Measurements from ENCODE around the gene MYL4. TPM values are rescaled to one million over a fixed set of nuclear protein-coding genes. Genes with fewer than 3 reads are reported as not detected.

The MYL4 gene
- total and polyA plus RNA-seq, 10 of the 15 experiments (the other 5 are each of a cell fraction or from before 2014, with no cell fraction given): 0.23 to 1.6 (median 0.58) TPM; not detected in 3

DNA sequence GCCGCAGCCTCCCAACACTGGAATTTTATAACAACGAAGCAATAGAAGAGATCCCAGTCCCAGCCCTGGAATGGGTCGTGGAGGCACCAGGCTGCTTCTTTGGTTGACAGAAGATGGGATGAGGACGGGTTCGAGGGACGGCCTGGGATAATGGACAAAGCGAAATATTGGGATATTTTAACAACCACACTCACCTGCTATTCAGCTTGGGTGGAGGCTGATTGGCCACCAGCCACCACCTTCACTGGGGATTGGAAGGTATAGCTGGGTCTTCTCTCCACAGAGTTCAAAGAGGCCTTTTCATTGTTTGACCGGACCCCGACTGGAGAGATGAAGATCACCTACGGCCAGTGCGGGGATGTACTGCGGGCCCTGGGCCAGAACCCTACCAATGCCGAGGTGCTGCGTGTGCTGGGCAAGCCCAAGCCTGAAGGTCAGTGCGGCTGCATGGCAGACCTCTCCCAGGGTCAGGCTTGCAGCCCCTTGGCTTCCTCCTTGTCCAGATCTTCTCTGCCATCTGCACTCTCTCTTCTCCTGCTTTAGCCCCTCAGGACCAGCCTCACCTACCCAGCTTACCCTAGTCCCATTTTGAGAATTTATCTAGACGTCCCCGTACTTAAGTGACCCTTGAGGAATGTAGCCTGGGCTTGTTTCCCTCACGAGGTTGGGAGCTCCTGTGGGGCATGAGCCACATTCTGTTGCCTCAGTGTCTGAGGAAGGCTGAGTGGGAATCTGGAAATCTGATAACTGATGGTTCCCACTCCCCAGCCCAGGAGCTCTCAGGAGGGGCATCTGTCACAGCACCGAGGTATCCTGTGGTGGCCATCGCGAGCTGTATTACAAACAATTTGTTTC, 10.7 kb downstream of the MYL4 start:
- Histone ChIP-seq H3K9me3 (replicated peaks; ENCODE audit: control insufficient read depth, insufficient read depth, low read length) (no peaks in the 10 kb centered on the region; the same call in 2 of the 3 replicates), H3K27me3 (replicated peaks in 1 of 2; ENCODE audit: control insufficient read depth in 2 of 2, insufficient read depth in 2 of 2, low read length in 1 of 2) (no peaks in the 10 kb centered on the region), H2AFZ (ENCODE audit: control insufficient read depth, low read depth, low read length) (no peak overlapping the region; the same call in 1 of the 2 replicates), H3K9ac (ENCODE audit: control insufficient read depth, insufficient read depth, low read length) (no peak overlapping the region), H3K36me3 (ENCODE audit: control insufficient read depth in 2 of 2, insufficient read depth in 2 of 2, low read length in 1 of 2) (no peaks in the 10 kb centered on the region), H3K79me2 (ENCODE audit: control insufficient read depth, insufficient read depth, low read length) (no peaks in the 10 kb centered on the region), H3K4me3 (no peak overlapping the region), H4K20me1 (ENCODE audit: control insufficient read depth, insufficient read depth) (no peaks in the 10 kb centered on the region), H3K4me1 (ENCODE audit: control insufficient read depth, insufficient read depth, low read length) (peaks cover 9% of the 10 kb centered on the region), H3K27ac (ENCODE audit: control insufficient read depth, insufficient read depth) (no peak overlapping the region), H3K4me2 (ENCODE audit: control insufficient read depth, insufficient read depth) (no peak overlapping the region)
- WGBS (ENCODE audit: insufficient coverage, insufficient replicate concordance, low lambda C conversion rate, missing lambda C conversion rate): 80% methylated on average over 21 of the region's 21 CpGs
- DNase-seq (ENCODE audit: low read depth, low spot score) (no peak), ATAC-seq (no peak), FAIRE-seq (no peak)
- in situ Hi-C loops (cut with MboI) (no loop called here), intact Hi-C loops (cut with micrococcal nuclease; ENCODE audit: unreplicated experiment) (no loop called here)
- ChIA-PET POLR2A (interaction anchor here (1.8 kb wide), 1 partner anchor 12 kb away, joined by 6 read pairs; no protein-coding TSS in a partner anchor), RAD21 (ENCODE audit: unreplicated experiment) (interaction anchor here (1.1 to 2.5 kb wide), 3 partner anchors 9 to 13 kb away, joined by 3 to 13 read pairs (median 10); no protein-coding TSS in a partner anchor), CTCF (interaction anchor here (1.1 to 2.8 kb wide), 4 partner anchors 10 to 103 kb away, joined by 3 to 20 read pairs (median 4); partner anchors contain the start of gene EFCAB13), SMC1A (ENCODE audit: uncharacterized antibody, unreplicated experiment) (interaction anchor here (0.9 to 4.8 kb wide), 9 partner anchors 10 to 445 kb away, joined by 3 to 46 read pairs (median 4); partner anchors contain the start of genes CDC27 and MYL4)
- BruUV-seq (replicated peaks): no TSS peak
- no peak for TF ChIP-seq SRF (IDR thresholded peaks at IDR 0.05; ENCODE audit: low read depth in 2 of 2, low read length in 2 of 2)
- TF ChIP-seq PML (IDR thresholded peaks at IDR 0.05; ENCODE audit: low read length): no peak
- TF ChIP-seq CEBPB (IDR thresholded peaks at IDR 0.05; ENCODE audit: borderline replicate concordance in 1 of 2, low read depth in 2 of 2, low read length in 2 of 2): no peak
- no peak for TF ChIP-seq ZNF384 (IDR thresholded peaks at IDR 0.05; ENCODE audit: borderline replicate concordance, low read depth, low read length)
- no peak for TF ChIP-seq TAF1 (IDR thresholded peaks at IDR 0.05; ENCODE audit: borderline replicate concordance, low read depth, low read length)
- TF ChIP-seq, protein P1, sequence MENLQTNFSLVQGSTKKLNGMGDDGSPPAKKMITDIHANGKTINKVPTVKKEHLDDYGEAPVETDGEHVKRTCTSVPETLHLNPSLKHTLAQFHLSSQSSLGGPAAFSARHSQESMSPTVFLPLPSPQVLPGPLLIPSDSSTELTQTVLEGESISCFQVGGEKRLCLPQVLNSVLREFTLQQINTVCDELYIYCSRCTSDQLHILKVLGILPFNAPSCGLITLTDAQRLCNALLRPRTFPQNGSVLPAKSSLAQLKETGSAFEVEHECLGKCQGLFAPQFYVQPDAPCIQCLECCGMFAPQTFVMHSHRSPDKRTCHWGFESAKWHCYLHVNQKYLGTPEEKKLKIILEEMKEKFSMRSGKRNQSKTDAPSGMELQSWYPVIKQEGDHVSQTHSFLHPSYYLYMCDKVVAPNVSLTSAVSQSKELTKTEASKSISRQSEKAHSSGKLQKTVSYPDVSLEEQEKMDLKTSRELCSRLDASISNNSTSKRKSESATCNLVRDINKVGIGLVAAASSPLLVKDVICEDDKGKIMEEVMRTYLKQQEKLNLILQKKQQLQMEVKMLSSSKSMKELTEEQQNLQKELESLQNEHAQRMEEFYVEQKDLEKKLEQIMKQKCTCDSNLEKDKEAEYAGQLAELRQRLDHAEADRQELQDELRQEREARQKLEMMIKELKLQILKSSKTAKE (IDR thresholded peaks at IDR 0.05; ENCODE audit: low read depth, poor library complexity, severe bottlenecking): no peak
- TF ChIP-seq POU2F2 (IDR thresholded peaks at IDR 0.05; ENCODE audit: borderline replicate concordance, low read depth, low read length): no peak
- no peak for TF ChIP-seq ZNF207 (IDR thresholded peaks at IDR 0.05; ENCODE audit: borderline replicate concordance)
- TF ChIP-seq, protein P2, sequence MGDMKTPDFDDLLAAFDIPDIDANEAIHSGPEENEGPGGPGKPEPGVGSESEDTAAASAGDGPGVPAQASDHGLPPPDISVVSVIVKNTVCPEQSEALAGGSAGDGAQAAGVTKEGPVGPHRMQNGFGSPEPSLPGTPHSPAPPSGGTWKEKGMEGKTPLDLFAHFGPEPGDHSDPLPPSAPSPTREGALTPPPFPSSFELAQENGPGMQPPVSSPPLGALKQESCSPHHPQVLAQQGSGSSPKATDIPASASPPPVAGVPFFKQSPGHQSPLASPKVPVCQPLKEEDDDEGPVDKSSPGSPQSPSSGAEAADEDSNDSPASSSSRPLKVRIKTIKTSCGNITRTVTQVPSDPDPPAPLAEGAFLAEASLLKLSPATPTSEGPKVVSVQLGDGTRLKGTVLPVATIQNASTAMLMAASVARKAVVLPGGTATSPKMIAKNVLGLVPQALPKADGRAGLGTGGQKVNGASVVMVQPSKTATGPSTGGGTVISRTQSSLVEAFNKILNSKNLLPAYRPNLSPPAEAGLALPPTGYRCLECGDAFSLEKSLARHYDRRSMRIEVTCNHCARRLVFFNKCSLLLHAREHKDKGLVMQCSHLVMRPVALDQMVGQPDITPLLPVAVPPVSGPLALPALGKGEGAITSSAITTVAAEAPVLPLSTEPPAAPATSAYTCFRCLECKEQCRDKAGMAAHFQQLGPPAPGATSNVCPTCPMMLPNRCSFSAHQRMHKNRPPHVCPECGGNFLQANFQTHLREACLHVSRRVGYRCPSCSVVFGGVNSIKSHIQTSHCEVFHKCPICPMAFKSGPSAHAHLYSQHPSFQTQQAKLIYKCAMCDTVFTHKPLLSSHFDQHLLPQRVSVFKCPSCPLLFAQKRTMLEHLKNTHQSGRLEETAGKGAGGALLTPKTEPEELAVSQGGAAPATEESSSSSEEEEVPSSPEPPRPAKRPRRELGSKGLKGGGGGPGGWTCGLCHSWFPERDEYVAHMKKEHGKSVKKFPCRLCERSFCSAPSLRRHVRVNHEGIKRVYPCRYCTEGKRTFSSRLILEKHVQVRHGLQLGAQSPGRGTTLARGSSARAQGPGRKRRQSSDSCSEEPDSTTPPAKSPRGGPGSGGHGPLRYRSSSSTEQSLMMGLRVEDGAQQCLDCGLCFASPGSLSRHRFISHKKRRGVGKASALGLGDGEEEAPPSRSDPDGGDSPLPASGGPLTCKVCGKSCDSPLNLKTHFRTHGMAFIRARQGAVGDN (IDR thresholded peaks at IDR 0.05): no peak
- TF ChIP-seq, protein P3, sequence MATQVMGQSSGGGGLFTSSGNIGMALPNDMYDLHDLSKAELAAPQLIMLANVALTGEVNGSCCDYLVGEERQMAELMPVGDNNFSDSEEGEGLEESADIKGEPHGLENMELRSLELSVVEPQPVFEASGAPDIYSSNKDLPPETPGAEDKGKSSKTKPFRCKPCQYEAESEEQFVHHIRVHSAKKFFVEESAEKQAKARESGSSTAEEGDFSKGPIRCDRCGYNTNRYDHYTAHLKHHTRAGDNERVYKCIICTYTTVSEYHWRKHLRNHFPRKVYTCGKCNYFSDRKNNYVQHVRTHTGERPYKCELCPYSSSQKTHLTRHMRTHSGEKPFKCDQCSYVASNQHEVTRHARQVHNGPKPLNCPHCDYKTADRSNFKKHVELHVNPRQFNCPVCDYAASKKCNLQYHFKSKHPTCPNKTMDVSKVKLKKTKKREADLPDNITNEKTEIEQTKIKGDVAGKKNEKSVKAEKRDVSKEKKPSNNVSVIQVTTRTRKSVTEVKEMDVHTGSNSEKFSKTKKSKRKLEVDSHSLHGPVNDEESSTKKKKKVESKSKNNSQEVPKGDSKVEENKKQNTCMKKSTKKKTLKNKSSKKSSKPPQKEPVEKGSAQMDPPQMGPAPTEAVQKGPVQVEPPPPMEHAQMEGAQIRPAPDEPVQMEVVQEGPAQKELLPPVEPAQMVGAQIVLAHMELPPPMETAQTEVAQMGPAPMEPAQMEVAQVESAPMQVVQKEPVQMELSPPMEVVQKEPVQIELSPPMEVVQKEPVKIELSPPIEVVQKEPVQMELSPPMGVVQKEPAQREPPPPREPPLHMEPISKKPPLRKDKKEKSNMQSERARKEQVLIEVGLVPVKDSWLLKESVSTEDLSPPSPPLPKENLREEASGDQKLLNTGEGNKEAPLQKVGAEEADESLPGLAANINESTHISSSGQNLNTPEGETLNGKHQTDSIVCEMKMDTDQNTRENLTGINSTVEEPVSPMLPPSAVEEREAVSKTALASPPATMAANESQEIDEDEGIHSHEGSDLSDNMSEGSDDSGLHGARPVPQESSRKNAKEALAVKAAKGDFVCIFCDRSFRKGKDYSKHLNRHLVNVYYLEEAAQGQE (IDR thresholded peaks at IDR 0.05; ENCODE audit: low read depth, low read length): no peak

Measured in GM12878 (cell line).